OCI-LY1 (cell line): ENCODE measurements around the gene BABAM2.

Experiments used
- H2AFZ ChIP-seq: fragments of 200-600 bp; sonication (generic), shearing (Covaris generic); 2 replicates; pipeline ENCODE4 v1.6.0; 2014; ENCODE audit warnings: antibody characterized with exemption, mild to moderate bottlenecking, low read length
- H3F3A ChIP-seq: fragments of 200-600 bp; sonication (generic), shearing (Covaris generic); 2 replicates; pipeline ENCODE4 v1.6.0; 2014; ENCODE audit warnings: mild to moderate bottlenecking, antibody characterized with exemption, low read length, moderate library complexity; ENCODE audit not compliant: insufficient read depth
- H3K27ac ChIP-seq: fragments of 200-600 bp; sonication (generic); 2 replicates; pipeline ENCODE4 v1.5.1; 2014; ENCODE audit warnings: low read length, mixed run types, mild to moderate bottlenecking, low read depth; ENCODE audit not compliant: poor library complexity, severe bottlenecking
- H3K27me3 ChIP-seq: fragments of 200-600 bp; sonication (generic); 2 replicates; pipeline ENCODE4 v1.6.0; 2014; ENCODE audit warnings: antibody characterized with exemption, mild to moderate bottlenecking, low read length, moderate library complexity; ENCODE audit not compliant: insufficient read depth
- H3K36me3 ChIP-seq: fragments of 200-600 bp; sonication (generic); 2 replicates; pipeline ENCODE4 v1.6.1; 2014; ENCODE audit warnings: mild to moderate bottlenecking, antibody characterized with exemption, low read length, moderate library complexity, mixed read lengths; ENCODE audit not compliant: insufficient read depth
- H3K4me1 ChIP-seq: fragments of 200-600 bp; sonication (generic); 2 replicates; pipeline ENCODE4 v1.5.1; 2014; ENCODE audit warnings: mild to moderate bottlenecking, low read length, moderate library complexity; ENCODE audit not compliant: insufficient read depth, severe bottlenecking
- H3K4me2 ChIP-seq: fragments of 200-600 bp; sonication (generic), shearing (Covaris generic); 2 replicates; pipeline ENCODE4 v1.6.1; 2014; ENCODE audit warnings: low read length
- H3K4me3 ChIP-seq: fragments of 200-600 bp; sonication (generic); 2 replicates; pipeline ENCODE4 v1.5.1; 2014; ENCODE audit warnings: low read length, low read depth, mild to moderate bottlenecking, mixed read lengths; ENCODE audit not compliant: poor library complexity, severe bottlenecking
- H3K79me2 ChIP-seq: fragments of 200-600 bp; shearing (Covaris generic); 2 replicates; pipeline ENCODE4 v1.6.1; 2016; ENCODE audit warnings: mixed run types, low read length, mixed read lengths; ENCODE audit not compliant: insufficient read depth
- H3K9ac ChIP-seq: fragments of 200-600 bp; sonication (generic), shearing (Covaris generic); 2 replicates; pipeline ENCODE4 v1.6.1; 2014; ENCODE audit warnings: mild to moderate bottlenecking, low read length, mixed read lengths
- H3K9me2 ChIP-seq: fragments of 200-600 bp; sonication (generic), shearing (Covaris generic); 2 replicates; pipeline ENCODE4 v1.6.1; 2014; ENCODE audit warnings: low read depth, mild to moderate bottlenecking, low read length, mixed read lengths
- H3K9me3 ChIP-seq: fragments of 200-600 bp; shearing (Covaris generic); 2 replicates; pipeline ENCODE4 v1.6.1; 2014; ENCODE audit warnings: low read length, mixed read lengths
- H4K20me1 ChIP-seq: fragments of 200-600 bp; sonication (generic), shearing (Covaris generic); 2 replicates; pipeline ENCODE4 v1.6.0; 2016; ENCODE audit warnings: mild to moderate bottlenecking, low read length; ENCODE audit not compliant: insufficient read depth
- EZH2 ChIP-seq: fragments of 200-600 bp; sonication (generic), shearing (Covaris generic); IDR thresholded peaks from 2 replicates; pipeline ENCODE4 v1.8.0; 2017; ENCODE audit warnings: borderline replicate concordance, mixed run types, mild to moderate bottlenecking, antibody characterized with exemption, low read length, moderate library complexity, mixed read lengths
- TF ChIP-seq, protein P1 (sequence below): fragments of 200-600 bp; sonication (generic), shearing (Covaris generic); IDR thresholded peaks from 2 replicates; pipeline ENCODE4 v1.5.1; 2017; ENCODE audit warnings: mild to moderate bottlenecking, antibody characterized with exemption, low read length, moderate library complexity, mixed read lengths

BABAM2 gene

DNA sequence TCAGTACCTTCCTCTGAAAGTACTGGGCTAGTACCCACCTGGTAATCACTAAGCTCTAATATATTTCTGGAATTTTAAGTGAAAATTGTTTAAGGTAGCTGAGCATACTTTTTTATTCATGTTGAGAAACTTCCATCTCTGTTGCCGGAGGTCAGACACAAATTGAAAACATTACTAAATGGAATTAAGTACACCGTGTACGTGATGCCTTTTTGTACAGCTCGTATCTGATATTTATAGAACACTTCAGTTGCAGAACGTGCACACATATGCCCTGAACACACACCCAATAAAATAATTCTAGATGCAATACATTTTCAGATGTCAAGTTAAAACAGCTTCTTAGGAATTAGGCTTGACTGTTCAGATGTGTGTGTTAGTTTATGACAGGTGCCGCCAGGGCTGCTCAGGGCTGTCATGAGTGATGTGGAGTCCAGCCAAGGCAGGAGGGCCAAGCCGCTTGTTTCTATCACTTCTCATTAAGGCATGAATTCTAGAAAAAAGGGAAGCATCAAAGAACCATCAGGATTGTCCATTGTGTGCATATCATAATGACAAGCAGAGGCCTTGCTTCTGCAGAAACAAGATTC, 421.2 kb downstream of the BABAM2 start:
- Histone ChIP-seq H3K27me3 (no peaks in the 10 kb centered on the region), H2AFZ (no peak overlapping the region), H3K27ac (no peak overlapping the region), H3K9me2 (no peaks in the 10 kb centered on the region), H3K36me3 (no peaks in the 10 kb centered on the region), H3F3A (no peaks in the 10 kb centered on the region), H4K20me1 (no peaks in the 10 kb centered on the region), H3K9ac (no peak overlapping the region), H3K4me2 (no peak overlapping the region), H3K4me1 (no peaks in the 10 kb centered on the region), H3K9me3 (no peaks in the 10 kb centered on the region), H3K4me3 (no peak overlapping the region), H3K79me2 (no peaks in the 10 kb centered on the region)
- TF ChIP-seq, protein P1, sequence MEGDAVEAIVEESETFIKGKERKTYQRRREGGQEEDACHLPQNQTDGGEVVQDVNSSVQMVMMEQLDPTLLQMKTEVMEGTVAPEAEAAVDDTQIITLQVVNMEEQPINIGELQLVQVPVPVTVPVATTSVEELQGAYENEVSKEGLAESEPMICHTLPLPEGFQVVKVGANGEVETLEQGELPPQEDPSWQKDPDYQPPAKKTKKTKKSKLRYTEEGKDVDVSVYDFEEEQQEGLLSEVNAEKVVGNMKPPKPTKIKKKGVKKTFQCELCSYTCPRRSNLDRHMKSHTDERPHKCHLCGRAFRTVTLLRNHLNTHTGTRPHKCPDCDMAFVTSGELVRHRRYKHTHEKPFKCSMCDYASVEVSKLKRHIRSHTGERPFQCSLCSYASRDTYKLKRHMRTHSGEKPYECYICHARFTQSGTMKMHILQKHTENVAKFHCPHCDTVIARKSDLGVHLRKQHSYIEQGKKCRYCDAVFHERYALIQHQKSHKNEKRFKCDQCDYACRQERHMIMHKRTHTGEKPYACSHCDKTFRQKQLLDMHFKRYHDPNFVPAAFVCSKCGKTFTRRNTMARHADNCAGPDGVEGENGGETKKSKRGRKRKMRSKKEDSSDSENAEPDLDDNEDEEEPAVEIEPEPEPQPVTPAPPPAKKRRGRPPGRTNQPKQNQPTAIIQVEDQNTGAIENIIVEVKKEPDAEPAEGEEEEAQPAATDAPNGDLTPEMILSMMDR = no peak
- no peak for TF ChIP-seq EZH2

DNA sequence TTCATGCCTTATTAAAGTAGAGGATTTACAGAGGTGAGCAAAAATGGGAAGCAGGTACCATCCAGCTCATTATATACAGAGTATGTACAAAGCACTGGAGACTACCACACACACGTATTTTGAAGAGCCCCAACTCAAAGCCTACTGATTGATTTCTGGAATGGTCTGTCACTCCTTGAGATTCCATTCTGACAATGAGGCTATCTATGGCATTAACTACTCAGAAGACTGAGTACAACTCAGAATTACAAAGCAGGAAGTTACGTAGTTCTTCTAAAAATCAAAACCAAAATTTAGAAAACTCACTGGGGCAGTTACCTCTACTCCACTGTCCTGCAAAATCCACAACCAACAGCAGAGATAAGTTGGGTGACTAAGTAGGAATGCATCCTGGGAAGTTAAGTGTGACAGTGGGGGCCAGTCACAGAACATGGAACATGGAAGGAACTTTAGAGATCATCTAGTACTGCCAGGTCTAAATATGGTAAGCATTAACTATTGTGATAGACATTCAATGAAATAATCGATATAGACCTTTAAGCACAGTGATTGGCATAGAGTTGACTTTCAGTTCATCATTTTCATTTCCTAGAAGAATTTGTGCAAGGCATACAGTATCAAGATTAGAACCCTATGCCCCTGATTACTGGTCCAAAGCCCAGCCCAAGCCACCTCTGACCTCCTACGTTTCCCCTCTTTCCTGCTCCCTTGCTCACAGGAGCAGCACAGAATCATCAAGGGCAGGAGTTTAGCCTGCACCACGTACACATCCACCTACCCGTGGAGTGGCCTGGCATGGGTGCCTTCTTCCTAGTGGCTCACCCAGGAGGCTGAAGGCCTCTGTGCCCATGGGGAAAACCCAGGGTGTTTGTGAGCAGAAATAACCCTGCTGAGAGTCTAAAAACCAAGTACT, 422.0 kb downstream of the BABAM2 start:
- Histone ChIP-seq H3K4me3 (no peak overlapping the region), H3K27me3 (no peaks in the 10 kb centered on the region), H3K9me2 (no peaks in the 10 kb centered on the region), H2AFZ (no peak overlapping the region), H4K20me1 (no peaks in the 10 kb centered on the region), H3K9me3 (no peaks in the 10 kb centered on the region), H3K27ac (no peak overlapping the region), H3K4me2 (no peak overlapping the region), H3K9ac (no peak overlapping the region), H3K36me3 (no peaks in the 10 kb centered on the region), H3F3A (no peaks in the 10 kb centered on the region), H3K79me2 (no peaks in the 10 kb centered on the region), H3K4me1 (no peaks in the 10 kb centered on the region)
- TF ChIP-seq, protein P1 = no peak
- TF ChIP-seq EZH2 = no peak

DNA sequence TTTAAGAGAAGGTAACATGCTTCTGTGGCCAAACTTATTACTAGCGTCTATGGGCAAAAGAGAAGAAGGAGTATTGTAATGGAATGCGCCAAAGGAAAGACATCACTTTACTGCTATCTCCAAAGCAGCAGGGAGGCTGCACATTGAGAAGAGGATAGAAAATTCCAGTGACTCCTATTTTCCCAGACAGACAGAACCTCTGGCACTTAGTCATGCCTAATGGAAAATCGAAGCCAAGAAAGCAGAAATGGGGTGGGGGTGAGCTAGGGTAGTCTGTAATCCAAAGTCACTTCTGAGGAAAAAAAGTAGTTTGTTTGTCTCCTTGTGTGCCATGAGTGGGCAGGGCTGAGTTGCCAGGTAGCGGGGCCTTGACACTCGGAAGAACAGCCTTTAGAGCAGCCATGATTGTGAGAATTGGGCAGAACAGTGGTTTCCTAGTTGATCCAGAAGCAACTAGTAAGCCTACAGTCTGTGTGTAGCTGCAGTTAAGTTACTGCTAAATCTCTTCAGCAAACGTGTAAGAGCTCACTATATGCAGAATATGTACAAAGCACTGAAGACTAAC, 422.8 kb downstream of the BABAM2 start:
- Histone ChIP-seq H3K4me3 (no peak overlapping the region), H3K27me3 (no peaks in the 10 kb centered on the region), H2AFZ (no peak overlapping the region), H3F3A (no peaks in the 10 kb centered on the region), H3K9me3 (no peaks in the 10 kb centered on the region), H3K4me2 (no peak overlapping the region), H3K79me2 (no peaks in the 10 kb centered on the region), H3K4me1 (no peaks in the 10 kb centered on the region), H4K20me1 (no peaks in the 10 kb centered on the region), H3K36me3 (no peaks in the 10 kb centered on the region), H3K9ac (no peak overlapping the region), H3K27ac (no peak overlapping the region), H3K9me2 (no peaks in the 10 kb centered on the region)
- TF ChIP-seq, protein P1 = no peak
- no peak for TF ChIP-seq EZH2
